GM23338 (cell line): ENCODE measurements around the gene CHP1. TPM values are rescaled to one million over a fixed set of nuclear protein-coding genes. Genes with fewer than 3 reads are reported as not detected.

Source experiments
- ATAC-seq: fragments of 200-7000 bp; cut with Tn5 transposase; 3 replicates; pipeline ENCODE4 v1.9.1; 2020
- DNase-seq: peaks from one replicate; pipeline ENCODE4 v3.0.0-alpha.2; 2015; ENCODE audit warnings: low spot score
- H2AFZ ChIP-seq: fragments of 200-600 bp; sonication (generic); 2 replicates; pipeline ENCODE4 v1.8.0; 2016; ENCODE audit warnings: antibody characterized with exemption, mild to moderate bottlenecking, moderate library complexity
- H3F3A ChIP-seq: fragments of 200-600 bp; sonication (generic); replicated peaks from 2 replicates; pipeline ENCODE4 v1.8.0; 2017; ENCODE audit warnings: antibody characterized with exemption, mixed run types, low read depth
- H3K27ac ChIP-seq: fragments of 200-600 bp; sonication (generic); 2 replicates; pipeline ENCODE4 v1.6.1; 2016; ENCODE audit warnings: low read depth
- H3K27me3 ChIP-seq: fragments of 200-600 bp; sonication (generic); 2 replicates; pipeline ENCODE4 v1.8.0; 2016; ENCODE audit warnings: mild to moderate bottlenecking, mixed run types, moderate library complexity; ENCODE audit not compliant: insufficient read depth
- H3K36me3 ChIP-seq: fragments of 200-600 bp; sonication (generic); 2 replicates; pipeline ENCODE4 v1.8.0; 2016; ENCODE audit warnings: mild to moderate bottlenecking; ENCODE audit not compliant: insufficient read depth
- H3K4me1 ChIP-seq: fragments of 200-600 bp; sonication (generic); 2 replicates; pipeline ENCODE4 v1.8.0; 2016; ENCODE audit warnings: mild to moderate bottlenecking, moderate library complexity; ENCODE audit not compliant: insufficient read depth
- H3K4me2 ChIP-seq: fragments of 200-600 bp; sonication (generic); 2 replicates; pipeline ENCODE4 v1.7.1; 2017; ENCODE audit warnings: mixed run types
- H3K4me3 ChIP-seq: fragments of 200-600 bp; sonication (generic); 2 replicates; pipeline ENCODE4 v1.6.1; 2016; ENCODE audit warnings: mixed run types
- H3K79me2 ChIP-seq: fragments of 200-600 bp; sonication (generic); replicated peaks from 2 replicates; pipeline ENCODE4 v1.8.0; 2017; ENCODE audit warnings: mild to moderate bottlenecking; ENCODE audit not compliant: insufficient read depth
- H3K9me2 ChIP-seq: fragments of 200-600 bp; sonication (generic); 2 replicates; pipeline ENCODE4 v1.8.0; 2017; ENCODE audit not compliant: insufficient read depth
- H4K20me1 ChIP-seq: fragments of 200-600 bp; sonication (generic); replicated peaks from 2 replicates; pipeline ENCODE4 v1.8.0; 2017; ENCODE audit warnings: mild to moderate bottlenecking; ENCODE audit not compliant: insufficient read depth
- H3K27ac Mint-ChIP-seq: 2 replicates; pipeline ENCODE4 v1.8.0; 2020; ENCODE audit warnings: inconsistent platforms, mild to moderate bottlenecking, moderate library complexity, mixed read lengths
- H3K27me3 Mint-ChIP-seq: 3 replicates; pipeline ENCODE4 v1.8.0; 2022; ENCODE audit warnings: low read depth, mild to moderate bottlenecking, moderate library complexity, mixed read lengths, inconsistent platforms; ENCODE audit not compliant: insufficient read depth, poor library complexity
- H3K36me3 Mint-ChIP-seq: 3 replicates; pipeline ENCODE4 v1.8.0; 2021; ENCODE audit warnings: low read depth, mild to moderate bottlenecking, inconsistent platforms, moderate library complexity, mixed read lengths
- H3K4me1 Mint-ChIP-seq: 3 replicates; pipeline ENCODE4 v1.8.0; 2020; ENCODE audit warnings: mild to moderate bottlenecking, inconsistent platforms, mixed read lengths
- H3K4me3 Mint-ChIP-seq: 3 replicates; pipeline ENCODE4 v1.8.0; 2021; ENCODE audit warnings: moderate library complexity, mild to moderate bottlenecking, inconsistent platforms, mixed read lengths
- H3K9me3 Mint-ChIP-seq: 3 replicates; pipeline ENCODE4 v1.8.0; 2020; ENCODE audit warnings: moderate library complexity, mild to moderate bottlenecking, inconsistent platforms, mixed read lengths
- CREB1 ChIP-seq: fragments of 250-450 bp; sonication (Bioruptor Pico); IDR thresholded peaks from 2 replicates; pipeline ENCODE4 v1.5.0; 2020; ENCODE audit warnings: low read depth, mild to moderate bottlenecking, moderate library complexity
- CTCF ChIP-seq, 2 experiments: fragments of 200-600 bp in 1 of 2; sonication (generic) in 1 of 2; conservative IDR thresholded peaks; 2 replicates each; pipeline versions ENCODE4 v1.5.1 to v1.6.1; 2016 to 2017; ENCODE audit warnings: antibody characterized with exemption in 2 of 2, low read depth in 2 of 2, mild to moderate bottlenecking in 2 of 2, moderate library complexity in 1 of 2
- ETS1 ChIP-seq: IDR thresholded peaks from 2 replicates; pipeline ENCODE4 v1.6.1; 2016; ENCODE audit warnings: antibody characterized with exemption
- EZH2 ChIP-seq: fragments of 200-600 bp; sonication (generic); IDR thresholded peaks from one replicate; pipeline ENCODE4 v1.8.0; 2017; ENCODE audit warnings: antibody characterized with exemption, mild to moderate bottlenecking, low read depth; ENCODE audit not compliant: unreplicated experiment
- EZH2phosphoT487 ChIP-seq: fragments of 200-600 bp; sonication (generic); IDR thresholded peaks from one replicate; pipeline ENCODE4 v1.8.1; 2018; ENCODE audit warnings: antibody characterized with exemption; ENCODE audit not compliant: unreplicated experiment
- JUNB ChIP-seq: IDR thresholded peaks from one replicate; pipeline ENCODE4 v1.6.1; 2016; ENCODE audit warnings: antibody characterized with exemption; ENCODE audit not compliant: unreplicated experiment
- NANOG ChIP-seq: IDR thresholded peaks from 2 replicates; pipeline ENCODE4 v1.6.1; 2016; ENCODE audit warnings: antibody characterized with exemption, borderline replicate concordance
- POLR2AphosphoS5 ChIP-seq: IDR thresholded peaks from 2 replicates; pipeline ENCODE4 v1.6.1; 2016; ENCODE audit warnings: antibody characterized with exemption, low read depth
- REST ChIP-seq: IDR thresholded peaks from one replicate; pipeline ENCODE4 v1.6.1; 2018; ENCODE audit warnings: antibody characterized with exemption; ENCODE audit not compliant: unreplicated experiment
- STAT1 ChIP-seq: IDR thresholded peaks from one replicate; pipeline ENCODE4 v1.6.1; 2016; ENCODE audit warnings: antibody characterized with exemption; ENCODE audit not compliant: unreplicated experiment
- ZNF114 ChIP-seq: fragments of 250-450 bp; sonication (Bioruptor Pico); IDR thresholded peaks from 2 replicates; pipeline ENCODE4 v1.5.0; 2020; ENCODE audit warnings: mild to moderate bottlenecking, moderate library complexity
- ZNF331 ChIP-seq: fragments of 250-450 bp; sonication (Bioruptor Pico); IDR thresholded peaks from 2 replicates; pipeline ENCODE4 v1.5.0; 2020; ENCODE audit warnings: low read depth, mild to moderate bottlenecking, moderate library complexity
- ZNF462 ChIP-seq: fragments of 250-450 bp; sonication (Bioruptor Pico); IDR thresholded peaks from 2 replicates; pipeline ENCODE4 v1.5.0; 2020; ENCODE audit warnings: mild to moderate bottlenecking, moderate library complexity
- polyA plus RNA-seq: library from polyadenylated mRNA; unstranded; fragments of >200 nt; fragmentation: Nextera tagmentation; extraction: Ambion mirVana; gene quantifications from 2 replicates; pipeline ENCODE4 v1.2.1, GENCODE V29; 2016
- total RNA-seq: library from RNA; depleted of rRNA; stranded (reverse); fragments of >200 nt; shearing (Covaris generic); gene quantifications from 2 replicates; pipeline ENCODE4 v1.2.3, GENCODE V29; 2014

The CHP1 gene
- total and polyA plus RNA-seq, 2 experiments from 2014 or later, result 62.3 to 109 TPM

- peak overlapping the region; percentile 7; the same call in 1 of the 2 replicates for H3K4me3 ChIP-seq
- H3K27me3 Mint-ChIP-seq, result no peaks in the 10 kb centered on the region
- H3K9me3 Mint-ChIP-seq, result no peaks in the 10 kb centered on the region
- peak overlapping the region; percentile 57; the same call in 1 of the 2 replicates for H3K4me2 ChIP-seq
- TF ChIP-seq ETS1, result no peak
- no peak for TF ChIP-seq ZNF331
- TF ChIP-seq CTCF (conservative IDR thresholded peaks at IDR 0.05; ENCODE audit: low read depth in 2 of 2), result no peak
- TF ChIP-seq JUNB, result no peak
- no peak for TF ChIP-seq CREB1 (CRISPR knock-in tag)
- TF ChIP-seq ZNF462 (CRISPR knock-in tag), result no peak
- TF ChIP-seq STAT1, result no peak
- TF ChIP-seq ZNF114, result no peak
- no peak for TF ChIP-seq POLR2AphosphoS5
- no peak for TF ChIP-seq REST
- TF ChIP-seq NANOG, result no peak
- TF ChIP-seq EZH2, result no peak
- TF ChIP-seq EZH2phosphoT487, result no peak
- no peak for DNase-seq
- peaks cover 20% of the 10 kb centered on the region; the same call in 2 of the 3 replicates for H3K36me3 Mint-ChIP-seq
- H3K27ac Mint-ChIP-seq, result peak overlapping the region; percentile 23; the same call in 1 of the 2 replicates
- no peaks in the 10 kb centered on the region for H3K27me3 ChIP-seq
- peaks cover 47% of the 10 kb centered on the region for H3K4me1 Mint-ChIP-seq
- no peak for ATAC-seq
- 0 out of 3 replicates have a peak overlapping the region, but pooled peaks have one; percentile 24 for H3K4me3 Mint-ChIP-seq
- peak overlapping the region; percentile 12; the same call in 1 of the 2 replicates for H3K27ac ChIP-seq
- H3K9me2 ChIP-seq, result no peaks in the 10 kb centered on the region
- H3K36me3 ChIP-seq, result peaks cover 8% of the 10 kb centered on the region; the same call in 1 of the 2 replicates
- H2AFZ ChIP-seq, result no peak overlapping the region
- 0 out of 2 replicates have a peak, but pooled peaks cover 2% of the 10 kb centered on the region for H3F3A ChIP-seq
- H3K4me1 ChIP-seq, result peaks cover 45% of the 10 kb centered on the region
- H4K20me1 ChIP-seq, result peaks cover 14% of the 10 kb centered on the region
- H3K79me2 ChIP-seq, result no peaks in the 10 kb centered on the region
Observed at GRCh38 chr15:41304149-41304770, 73.2 kb downstream of the CHP1 start.
